ENCODE results near the gene CTDSP2.

- no peak for TF ChIP-seq CTCF (IDR thresholded peaks at IDR 0.05 in 2 of 3, conservative IDR thresholded peaks at IDR 0.05 in 1 of 3; ENCODE audit: borderline replicate concordance in 1 of 3, insufficient read depth in 1 of 3, low read depth in 2 of 3, low read length in 2 of 3)
- no peak for TF ChIP-seq POLR2AphosphoS5 (IDR thresholded peaks at IDR 0.05; ENCODE audit: low read depth, low read length)
- no peak for TF ChIP-seq CBX3 (IDR thresholded peaks at IDR 0.05; ENCODE audit: low read depth)
- TF ChIP-seq REST (IDR thresholded peaks at IDR 0.05; ENCODE audit: low read depth), result no peak
- TF ChIP-seq SIN3A (IDR thresholded peaks at IDR 0.05; ENCODE audit: low read depth), result no peak
- TF ChIP-seq ZFX (IDR thresholded peaks at IDR 0.05), result no peak
- no peak for TF ChIP-seq FOSL1 (IDR thresholded peaks at IDR 0.05; ENCODE audit: low read depth)
- TF ChIP-seq POLR2A (IDR thresholded peaks at IDR 0.05; ENCODE audit: borderline replicate concordance, extremely low read depth, insufficient read depth, insufficient read length), result no peak
- TF ChIP-seq EZH2phosphoT487 (IDR thresholded peaks at IDR 0.05; ENCODE audit: borderline replicate concordance), result no peak
- TF ChIP-seq MAX (IDR thresholded peaks at IDR 0.05), result no peak
These were observed 15.4 kb upstream of the CTDSP2 start for GRCh38 chr12:57861967-57862366.

All from HCT116 (cell line).